Measurements from ENCODE around the gene RASSF5.
"Not testable (repeated sequence)": the region's sequence is repeated elsewhere in the genome, so short reads cannot be mapped to it uniquely, and the experiment has no call there.

RASSF5 gene

GRCh38 chr1:206477110-206477509 is 30.2 kb upstream of the RASSF5 start:
- no peak for DNase-seq

- no peak for DNase-seq
These were observed 29.6 kb upstream of the RASSF5 start for GRCh38 chr1:206477581-206478380.

- DNase-seq: no peak
These were observed 28.6 kb upstream of the RASSF5 start for GRCh38 chr1:206478746-206479145.

GRCh38 chr1:206479183-206480125 is 27.9 kb upstream of the RASSF5 start:
- peak; percentile 88 for DNase-seq

- DNase-seq: no peak
These were observed 27.1 kb upstream of the RASSF5 start for GRCh38 chr1:206480211-206480610.

- DNase-seq: no peak
These were observed 24.7 kb upstream of the RASSF5 start for GRCh38 chr1:206482611-206483010.

GRCh38 chr1:206483864-206484263 is 23.5 kb upstream of the RASSF5 start:
- DNase-seq: not testable (repeated sequence)

- no peak for DNase-seq
These were observed 22.4 kb upstream of the RASSF5 start for GRCh38 chr1:206484901-206485300.

- peak; percentile 40 for DNase-seq
These were observed 20.1 kb upstream of the RASSF5 start for GRCh38 chr1:206486995-206487788.

GRCh38 chr1:206487970-206488369 is 19.4 kb upstream of the RASSF5 start:
- DNase-seq: no peak

GRCh38 chr1:206488466-206488865 is 18.9 kb upstream of the RASSF5 start:
- DNase-seq: no peak

GRCh38 chr1:206489980-206490770 is 17.2 kb upstream of the RASSF5 start:
- DNase-seq: peak; percentile 86

- no peak for DNase-seq
These were observed 16.4 kb upstream of the RASSF5 start for GRCh38 chr1:206490771-206491405.

- DNase-seq: no peak
These were observed 15.7 kb upstream of the RASSF5 start for GRCh38 chr1:206491616-206492015.

GRCh38 chr1:206492589-206492988 is 14.7 kb upstream of the RASSF5 start:
- DNase-seq: no peak

GRCh38 chr1:206493279-206493678 is 14.1 kb upstream of the RASSF5 start:
- no peak for DNase-seq

GRCh38 chr1:206495011-206495461 is 12.3 kb upstream of the RASSF5 start:
- DNase-seq: no peak

GRCh38 chr1:206495493-206496046 is 11.8 kb upstream of the RASSF5 start:
- no peak for DNase-seq

- no peak for DNase-seq
These were observed 11.1 kb upstream of the RASSF5 start for GRCh38 chr1:206496131-206496793.

GRCh38 chr1:206497363-206497762 is 10.0 kb upstream of the RASSF5 start:
- no peak for DNase-seq

- DNase-seq: no peak
These were observed 9.6 kb upstream of the RASSF5 start for GRCh38 chr1:206497774-206498173.

All from hematopoietic multipotent progenitor cell treated with erythropoietin and hydrocortisone succinate and interleukin-3 and kit ligand, for 4 days (in vitro differentiated cells).